ENCODE measurements around the gene NSG2. TPM values are rescaled to one million over a fixed set of nuclear protein-coding genes. Genes with fewer than 3 reads are reported as not detected.
"Not testable (repeated sequence)": the region's sequence is repeated elsewhere in the genome, so short reads cannot be mapped to it uniquely, and the experiment has no call there.

Gene NSG2
- total RNA-seq, 1 donor: not detected

DNA sequence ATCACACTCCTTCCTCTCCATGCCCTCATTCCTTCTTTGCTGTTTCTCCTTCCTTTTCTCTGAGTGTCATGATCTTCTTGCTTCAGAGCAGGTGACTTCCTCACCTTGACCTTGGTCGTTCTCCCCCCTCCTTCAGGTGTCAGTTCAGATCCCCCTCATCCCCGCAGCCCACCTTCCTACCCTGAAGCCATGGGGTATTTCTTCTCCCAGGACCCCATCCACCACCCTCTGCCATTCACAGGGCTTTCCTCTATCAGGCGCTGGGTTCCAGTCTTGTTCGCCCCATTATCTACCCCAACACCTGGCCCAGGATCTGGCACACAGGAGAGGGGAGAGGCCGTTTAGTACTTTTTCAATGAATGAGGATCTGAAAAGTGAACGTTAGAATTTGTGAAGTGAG lies 101.0 kb downstream of the NSG2 start:
- no peaks in the 10 kb centered on the region for H3K9me3 ChIP-seq (ENCODE audit: low read depth, low read length)
- no peaks in the 10 kb centered on the region for H3K4me1 ChIP-seq (ENCODE audit: insufficient read depth, low read length)
- no peaks in the 10 kb centered on the region for H3K79me2 ChIP-seq (ENCODE audit: insufficient read depth, low read length)
- H4K20me1 ChIP-seq (ENCODE audit: insufficient read depth, low read length): no peaks in the 10 kb centered on the region
- no peak overlapping the region for H3K27ac ChIP-seq (ENCODE audit: low read depth, low read length)
- H3K36me3 ChIP-seq (ENCODE audit: insufficient read depth, low read length): no peaks in the 10 kb centered on the region
- no peak overlapping the region for H2AFZ ChIP-seq (ENCODE audit: low read length)
- H3K4me2 ChIP-seq (ENCODE audit: insufficient read depth, low read length): no peak overlapping the region
- H3K4me3 ChIP-seq (ENCODE audit: insufficient read depth, low read length): no peak overlapping the region
- TF ChIP-seq, protein P1, sequence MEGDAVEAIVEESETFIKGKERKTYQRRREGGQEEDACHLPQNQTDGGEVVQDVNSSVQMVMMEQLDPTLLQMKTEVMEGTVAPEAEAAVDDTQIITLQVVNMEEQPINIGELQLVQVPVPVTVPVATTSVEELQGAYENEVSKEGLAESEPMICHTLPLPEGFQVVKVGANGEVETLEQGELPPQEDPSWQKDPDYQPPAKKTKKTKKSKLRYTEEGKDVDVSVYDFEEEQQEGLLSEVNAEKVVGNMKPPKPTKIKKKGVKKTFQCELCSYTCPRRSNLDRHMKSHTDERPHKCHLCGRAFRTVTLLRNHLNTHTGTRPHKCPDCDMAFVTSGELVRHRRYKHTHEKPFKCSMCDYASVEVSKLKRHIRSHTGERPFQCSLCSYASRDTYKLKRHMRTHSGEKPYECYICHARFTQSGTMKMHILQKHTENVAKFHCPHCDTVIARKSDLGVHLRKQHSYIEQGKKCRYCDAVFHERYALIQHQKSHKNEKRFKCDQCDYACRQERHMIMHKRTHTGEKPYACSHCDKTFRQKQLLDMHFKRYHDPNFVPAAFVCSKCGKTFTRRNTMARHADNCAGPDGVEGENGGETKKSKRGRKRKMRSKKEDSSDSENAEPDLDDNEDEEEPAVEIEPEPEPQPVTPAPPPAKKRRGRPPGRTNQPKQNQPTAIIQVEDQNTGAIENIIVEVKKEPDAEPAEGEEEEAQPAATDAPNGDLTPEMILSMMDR (IDR thresholded peaks at IDR 0.05; ENCODE audit: extremely low read depth, low read depth, low read length): no peak
- no peaks in the 10 kb centered on the region for H3K27me3 ChIP-seq (ENCODE audit: insufficient read depth, low read length)
- DNase-seq (ENCODE audit: insufficient read length, low spot score, missing footprints): no peak

- not testable (repeated sequence) for H3K4me3 ChIP-seq (ENCODE audit: insufficient read depth, low read length); H3K9me3 ChIP-seq (ENCODE audit: low read depth, low read length); H3K27me3 ChIP-seq (ENCODE audit: insufficient read depth, low read length); H3K36me3 ChIP-seq (ENCODE audit: insufficient read depth, low read length); H3K4me1 ChIP-seq (ENCODE audit: insufficient read depth, low read length); DNase-seq (ENCODE audit: insufficient read length, low spot score, missing footprints); H4K20me1 ChIP-seq (ENCODE audit: insufficient read depth, low read length); H2AFZ ChIP-seq (ENCODE audit: low read length); H3K27ac ChIP-seq (ENCODE audit: low read depth, low read length); H3K4me2 ChIP-seq (ENCODE audit: insufficient read depth, low read length); H3K79me2 ChIP-seq (ENCODE audit: insufficient read depth, low read length)
These were observed 101.5 kb downstream of the NSG2 start for GRCh38 chr5:174147012-174147411.

DNA sequence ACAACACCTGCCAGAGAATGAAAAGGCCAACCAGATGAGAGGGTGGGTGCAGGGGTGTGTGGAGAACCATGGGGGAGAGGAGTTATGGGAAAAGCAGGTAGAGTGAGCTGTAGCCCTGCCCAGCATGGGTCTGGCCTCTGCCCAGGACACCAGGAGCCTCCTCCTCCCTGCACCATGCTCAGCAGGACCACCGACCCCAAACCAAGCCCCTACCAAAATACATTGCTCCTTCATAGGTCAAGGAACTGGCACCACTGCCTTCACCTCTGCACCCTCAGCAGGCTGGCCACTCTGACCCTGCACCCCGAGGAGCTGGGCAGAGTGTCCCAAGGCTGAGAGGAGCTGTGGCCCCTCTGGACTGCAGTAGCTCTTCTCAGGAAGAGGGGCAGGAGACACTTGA lies 102.0 kb downstream of the NSG2 start:
- TF ChIP-seq, protein P1 (IDR thresholded peaks at IDR 0.05; ENCODE audit: extremely low read depth, low read depth, low read length): no peak
- Histone ChIP-seq H3K27me3 (ENCODE audit: insufficient read depth, low read length) (no peaks in the 10 kb centered on the region), H3K9me3 (ENCODE audit: low read depth, low read length) (no peaks in the 10 kb centered on the region), H3K4me2 (ENCODE audit: insufficient read depth, low read length) (no peak overlapping the region), H3K27ac (ENCODE audit: low read depth, low read length) (no peak overlapping the region), H3K4me1 (ENCODE audit: insufficient read depth, low read length) (no peaks in the 10 kb centered on the region), H4K20me1 (ENCODE audit: insufficient read depth, low read length) (no peaks in the 10 kb centered on the region), H2AFZ (ENCODE audit: low read length) (no peak overlapping the region), H3K4me3 (ENCODE audit: insufficient read depth, low read length) (no peak overlapping the region), H3K79me2 (ENCODE audit: insufficient read depth, low read length) (no peaks in the 10 kb centered on the region), H3K36me3 (ENCODE audit: insufficient read depth, low read length) (no peaks in the 10 kb centered on the region)
- DNase-seq (ENCODE audit: insufficient read length, low spot score, missing footprints): no peak

- no peaks in the 10 kb centered on the region for H3K79me2 ChIP-seq (ENCODE audit: insufficient read depth, low read length)
- H3K4me2 ChIP-seq (ENCODE audit: insufficient read depth, low read length): no peak overlapping the region
- no peak overlapping the region for H3K27ac ChIP-seq (ENCODE audit: low read depth, low read length)
- no peak for DNase-seq (ENCODE audit: insufficient read length, low spot score, missing footprints)
- TF ChIP-seq, protein P1 (IDR thresholded peaks at IDR 0.05; ENCODE audit: extremely low read depth, low read depth, low read length): no peak
- H2AFZ ChIP-seq (ENCODE audit: low read length): no peak overlapping the region
- H3K9me3 ChIP-seq (ENCODE audit: low read depth, low read length): no peaks in the 10 kb centered on the region
- no peaks in the 10 kb centered on the region for H4K20me1 ChIP-seq (ENCODE audit: insufficient read depth, low read length)
- no peaks in the 10 kb centered on the region for H3K4me1 ChIP-seq (ENCODE audit: insufficient read depth, low read length)
- H3K36me3 ChIP-seq (ENCODE audit: insufficient read depth, low read length): no peaks in the 10 kb centered on the region
- H3K27me3 ChIP-seq (ENCODE audit: insufficient read depth, low read length): no peaks in the 10 kb centered on the region
- no peak overlapping the region for H3K4me3 ChIP-seq (ENCODE audit: insufficient read depth, low read length)
These were observed 103.2 kb downstream of the NSG2 start for GRCh38 chr5:174148721-174149120.

Data from osteoblast (primary cell).